Heart left ventricle (tissue), 13 donors: ENCODE results near the gene EHD1.

Experiments
- CTCF ChIP-seq, 12 donors: fragments of 200-600 bp; sonication (generic) in 4 of 12; IDR thresholded peaks; one replicate each; pipeline versions ENCODE4 v1.5.0 to v1.8.0; 2018 to 2022; ENCODE audit warnings: antibody characterized with exemption in 12 of 12, mild to moderate bottlenecking in 5 of 12
- POLR2A ChIP-seq, 2 donors: fragments of 450-650 bp; IDR thresholded peaks; one replicate each; pipeline ENCODE4 v1.6.1; 2017; ENCODE audit warnings: antibody characterized with exemption in 2 of 2, mild to moderate bottlenecking in 2 of 2, moderate library complexity in 2 of 2
- donor health status: ischemic (EF 13 %, LVEDD 7.1; RV severe dilation, severe dysfunction).
- donor health status: DM: no; HTN: yes; CAD: no.
- donor health status: DM: no; HTN: no; CAD: no.
- donor health status: ischemic (EF 25% LVEDD 6.9; RV normal size, moderate dysfunction).
- donor health status: ischemic (EF 25% LVEDD 5.7; RV mildly dilated, moderate dysfunction).
- donor health status: ischemic (EF 35%, LVEDD 5.7; RV mildly dilated, moderate dysfunction).
- donor health status: nonischemic (EF 11% LVEDD 7.7; RV severe dilation, severe dysfunction).
- donor health status: DM: yes; HTN: yes; CAD: no.
- donor health status: PGD.
- donor health status: ischemic (EF 29% LVEDD 5.4; RV normal size, mild dysfunction).
- donor health status: nonischemic (EF 23%, LVEDD 6.1; RV moderate dilation, normal function).

- TF ChIP-seq CTCF (IDR thresholded peaks at IDR 0.05) (no peak), POLR2A (IDR thresholded peaks at IDR 0.05) (no peak)
Observed at GRCh38 chr11:64926689-64927088, 48.3 kb upstream of the EHD1 start.
